RWPE1 (cell line): ENCODE measurements around the gene KBTBD13.
"Not testable (repeated sequence)": the region's sequence is repeated elsewhere in the genome, so short reads cannot be mapped to it uniquely, and the experiment has no call there.

Source experiments
- CTCF ChIA-PET: fragments of 350-600 bp; sonication (Branson Sonifier 250); formaldehyde crosslinking; extraction: SDS; loops from one replicate; lab custom pipeline; 2021; lab: Yijun Ruan, JAX
- POLR2A ChIA-PET: fragments of 400-600 bp; formaldehyde crosslinking; extraction: SDS; loops from one replicate; lab custom pipeline; 2020; ENCODE audit warnings: antibody characterized with exemption; ENCODE audit not compliant: low non-redundant PET; lab: Yijun Ruan, JAX
- DNase-seq: peaks from one replicate; pipeline ENCODE4 v3.0.0; 2012; ENCODE audit warnings: low spot score
- H3K27ac ChIP-seq: fragments of 450-650 bp; 2 replicates; pipeline ENCODE4 v1.5.1; 2017
- TF ChIP-seq, protein P1 (sequence below): fragments of 450-650 bp; conservative IDR thresholded peaks from 2 replicates; pipeline ENCODE4 v1.5.1; 2017; ENCODE audit warnings: low read depth, mild to moderate bottlenecking

KBTBD13 gene

DNA sequence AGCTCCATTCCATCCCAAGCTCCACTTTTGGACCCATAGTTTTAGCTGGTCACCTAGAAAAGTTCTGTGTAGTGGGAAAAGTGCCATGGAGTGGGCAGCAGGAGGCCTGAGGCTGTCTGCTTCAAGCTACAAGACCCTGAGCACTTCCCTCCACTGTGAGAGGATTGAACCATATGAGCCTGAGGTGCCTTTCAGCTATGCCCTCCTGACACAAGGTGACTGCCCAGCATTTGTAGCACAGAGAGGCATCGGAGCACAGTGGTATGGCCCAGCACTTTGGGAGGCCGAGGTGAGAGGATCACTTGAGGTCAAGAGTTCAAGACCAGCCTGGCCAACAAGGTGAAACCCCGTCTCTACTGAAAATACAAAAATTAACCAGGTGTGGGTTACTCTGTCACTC is 3.9 kb upstream of the KBTBD13 start:
- POLR2A ChIA-PET, result no interaction called here
- CTCF ChIA-PET, result interaction anchor here (1.0 kb wide), 1 partner anchor 18 kb away, joined by 3 read pairs; no protein-coding TSS in a partner anchor
- no peak for DNase-seq
- no peak overlapping the region for H3K27ac ChIP-seq
- TF ChIP-seq, protein P1, sequence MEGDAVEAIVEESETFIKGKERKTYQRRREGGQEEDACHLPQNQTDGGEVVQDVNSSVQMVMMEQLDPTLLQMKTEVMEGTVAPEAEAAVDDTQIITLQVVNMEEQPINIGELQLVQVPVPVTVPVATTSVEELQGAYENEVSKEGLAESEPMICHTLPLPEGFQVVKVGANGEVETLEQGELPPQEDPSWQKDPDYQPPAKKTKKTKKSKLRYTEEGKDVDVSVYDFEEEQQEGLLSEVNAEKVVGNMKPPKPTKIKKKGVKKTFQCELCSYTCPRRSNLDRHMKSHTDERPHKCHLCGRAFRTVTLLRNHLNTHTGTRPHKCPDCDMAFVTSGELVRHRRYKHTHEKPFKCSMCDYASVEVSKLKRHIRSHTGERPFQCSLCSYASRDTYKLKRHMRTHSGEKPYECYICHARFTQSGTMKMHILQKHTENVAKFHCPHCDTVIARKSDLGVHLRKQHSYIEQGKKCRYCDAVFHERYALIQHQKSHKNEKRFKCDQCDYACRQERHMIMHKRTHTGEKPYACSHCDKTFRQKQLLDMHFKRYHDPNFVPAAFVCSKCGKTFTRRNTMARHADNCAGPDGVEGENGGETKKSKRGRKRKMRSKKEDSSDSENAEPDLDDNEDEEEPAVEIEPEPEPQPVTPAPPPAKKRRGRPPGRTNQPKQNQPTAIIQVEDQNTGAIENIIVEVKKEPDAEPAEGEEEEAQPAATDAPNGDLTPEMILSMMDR, result no peak

DNA sequence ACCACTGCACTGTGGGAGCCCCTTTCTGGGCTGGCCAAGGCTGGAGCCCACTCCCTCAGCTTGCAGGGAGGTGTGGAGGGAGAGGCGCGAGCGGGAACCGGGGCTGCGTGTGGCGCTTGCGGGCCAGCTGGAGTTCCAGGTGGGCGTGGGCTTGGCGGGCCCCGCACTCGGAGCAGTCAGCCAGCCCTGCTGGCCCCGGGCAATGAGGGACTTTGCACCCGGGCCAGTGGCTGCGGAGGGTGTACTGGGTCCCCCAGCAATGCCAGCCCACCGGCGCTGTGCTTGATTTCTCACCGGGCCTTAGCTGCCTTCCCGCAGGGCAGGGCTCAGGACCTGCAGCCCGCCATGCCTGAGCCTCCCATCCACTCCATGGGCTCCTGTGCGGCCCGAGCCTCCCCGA is 1.6 kb upstream of the KBTBD13 start:
- POLR2A ChIA-PET, DNase-seq, H3K27ac ChIP-seq: not testable (repeated sequence)
- CTCF ChIA-PET, result interaction anchor here (0.7 to 0.9 kb wide), 2 partner anchors 23 to 66 kb away, joined by 3 to 6 read pairs; no protein-coding TSS in a partner anchor

DNA sequence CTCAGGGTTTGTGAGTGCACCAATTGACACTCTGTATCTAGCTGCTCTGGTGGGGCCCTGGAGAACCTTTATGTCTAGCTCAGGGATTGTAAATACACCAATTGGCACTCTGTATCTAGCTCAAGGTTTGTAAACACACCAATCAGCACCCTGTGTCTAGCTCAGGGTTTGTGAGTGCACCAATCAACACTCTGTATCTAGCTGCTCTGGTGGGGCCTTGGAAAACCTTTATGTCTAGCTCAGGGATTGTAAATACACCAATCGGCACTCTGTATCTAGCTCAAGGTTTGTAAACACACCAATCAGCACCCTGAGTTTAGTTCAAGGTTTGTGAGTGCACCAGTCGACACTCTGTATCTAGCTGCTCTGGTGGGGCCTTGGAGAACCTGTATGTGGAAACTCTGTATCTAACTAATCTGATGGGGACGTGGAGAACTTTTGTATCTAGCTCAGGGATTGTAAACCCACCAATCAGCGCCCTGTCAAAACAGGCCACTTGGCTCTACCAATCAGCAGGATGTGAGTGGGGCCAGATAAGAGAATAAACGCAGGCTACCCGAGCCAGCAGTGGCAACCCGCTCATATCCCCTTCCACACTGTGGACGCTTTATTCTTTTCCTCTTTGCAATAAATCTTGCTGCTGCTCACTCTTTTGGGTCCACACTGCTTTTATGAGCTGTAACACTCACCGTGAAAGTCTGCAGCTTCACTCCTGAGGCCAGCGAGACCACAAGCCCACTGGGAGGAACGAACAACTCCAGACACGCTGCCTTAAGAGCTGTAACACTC is 745 bp upstream of the KBTBD13 start:
- CTCF ChIA-PET, H3K27ac ChIP-seq, POLR2A ChIA-PET, DNase-seq: not testable (repeated sequence)

DNA sequence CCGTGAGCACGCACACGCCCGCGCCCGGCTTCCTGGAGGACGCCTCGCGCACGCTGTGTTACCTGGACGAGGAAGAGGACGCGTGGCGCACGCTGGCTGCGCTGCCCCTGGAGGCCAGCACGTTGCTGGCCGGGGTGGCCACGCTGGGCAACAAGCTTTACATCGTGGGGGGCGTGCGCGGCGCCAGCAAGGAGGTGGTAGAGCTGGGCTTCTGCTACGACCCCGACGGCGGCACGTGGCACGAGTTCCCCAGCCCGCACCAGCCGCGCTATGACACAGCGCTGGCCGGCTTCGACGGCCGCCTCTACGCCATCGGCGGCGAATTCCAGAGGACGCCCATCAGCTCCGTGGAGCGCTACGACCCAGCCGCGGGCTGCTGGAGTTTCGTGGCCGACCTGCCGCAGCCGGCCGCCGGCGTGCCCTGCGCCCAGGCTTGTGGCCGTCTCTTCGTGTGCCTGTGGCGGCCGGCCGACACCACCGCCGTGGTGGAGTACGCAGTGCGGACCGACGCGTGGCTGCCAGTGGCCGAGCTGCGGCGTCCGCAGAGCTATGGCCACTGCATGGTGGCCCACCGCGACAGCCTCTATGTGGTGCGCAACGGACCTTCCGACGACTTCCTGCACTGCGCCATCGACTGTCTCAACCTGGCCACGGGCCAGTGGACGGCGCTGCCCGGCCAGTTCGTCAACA is 890 bp downstream of the KBTBD13 start:
- H3K27ac ChIP-seq, result no peak overlapping the region
- CTCF ChIA-PET, result interaction anchor here (0.8 kb wide), 1 partner anchor 10 kb away, joined by 4 read pairs; no protein-coding TSS in a partner anchor
- DNase-seq, result no peak
- POLR2A ChIA-PET, result no interaction called here
- TF ChIP-seq, protein P1, result no peak

DNA sequence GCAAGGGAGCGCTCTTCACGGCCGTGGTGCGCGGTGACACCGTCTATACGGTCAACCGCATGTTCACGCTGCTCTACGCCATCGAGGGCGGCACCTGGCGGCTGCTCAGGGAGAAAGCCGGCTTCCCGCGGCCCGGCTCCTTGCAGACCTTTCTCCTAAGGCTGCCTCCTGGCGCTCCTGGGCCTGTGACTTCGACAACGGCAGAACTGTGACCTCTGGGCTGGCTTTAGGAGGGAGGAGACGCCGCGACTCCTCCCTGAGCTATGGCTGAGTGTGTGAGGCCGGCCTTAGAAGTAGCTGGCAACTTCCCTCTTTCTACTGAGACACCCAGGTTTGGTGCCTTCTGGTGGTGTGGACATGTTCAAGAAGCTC is 1.4 kb downstream of the KBTBD13 start:
- no peak overlapping the region for H3K27ac ChIP-seq
- ChIA-PET POLR2A (no interaction called here), CTCF (interaction anchor here (0.6 kb wide), 1 partner anchor 43 kb away, joined by 3 read pairs; no protein-coding TSS in a partner anchor)
- DNase-seq, result no peak
- TF ChIP-seq, protein P1, result no peak

DNA sequence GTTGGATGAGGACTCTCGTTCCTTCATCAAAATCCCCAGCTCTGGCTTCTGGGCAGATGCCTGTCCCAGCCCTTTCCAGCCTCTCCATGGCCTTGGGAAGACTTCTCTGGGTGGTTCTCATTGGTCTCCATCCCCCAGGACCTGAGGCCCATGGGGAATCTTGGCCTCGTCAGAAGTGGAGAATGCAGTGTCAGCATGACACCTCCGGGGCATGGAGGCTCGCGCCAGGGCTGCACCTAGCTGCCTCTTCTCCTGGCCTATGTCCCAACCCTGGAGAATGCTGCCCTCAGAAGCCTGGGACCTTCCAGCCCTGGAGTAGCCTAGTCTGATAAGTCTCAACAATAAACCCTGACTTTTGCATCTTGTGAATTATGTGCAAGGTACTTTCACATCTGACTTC is 3.0 kb downstream of the KBTBD13 start:
- no peak overlapping the region for H3K27ac ChIP-seq
- CTCF ChIA-PET, result interaction anchor here (1.0 kb wide), 1 partner anchor 352 kb away, joined by 3 read pairs; no protein-coding TSS in a partner anchor
- TF ChIP-seq, protein P1, result no peak
- DNase-seq, result no peak
- POLR2A ChIA-PET, result no interaction called here

DNA sequence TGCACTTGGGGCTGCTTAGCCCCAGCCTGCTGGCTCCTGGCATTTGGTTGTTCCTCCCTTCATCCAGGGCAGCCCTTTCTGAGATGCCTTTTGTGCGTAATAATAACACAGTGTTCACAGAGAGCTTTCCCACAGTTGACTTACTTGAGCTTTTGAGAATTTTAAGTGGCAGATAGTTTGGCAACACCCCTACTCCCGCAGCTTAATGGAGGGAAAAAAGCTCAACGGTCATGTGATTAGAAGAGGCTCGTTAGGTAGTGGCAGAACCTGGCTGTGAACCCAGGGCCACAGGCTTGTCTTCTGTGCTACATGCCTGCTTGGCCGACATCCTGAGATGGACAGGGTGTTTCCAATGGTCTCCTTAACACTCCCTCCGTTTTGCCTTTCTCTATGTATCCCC is 4.7 kb downstream of the KBTBD13 start:
- TF ChIP-seq, protein P1, result no peak
- CTCF ChIA-PET, result no interaction called here
- no peak overlapping the region for H3K27ac ChIP-seq
- POLR2A ChIA-PET, result no interaction called here
- no peak for DNase-seq
